Measurements from ENCODE around the gene MBLAC1.

Gene MBLAC1

DNA sequence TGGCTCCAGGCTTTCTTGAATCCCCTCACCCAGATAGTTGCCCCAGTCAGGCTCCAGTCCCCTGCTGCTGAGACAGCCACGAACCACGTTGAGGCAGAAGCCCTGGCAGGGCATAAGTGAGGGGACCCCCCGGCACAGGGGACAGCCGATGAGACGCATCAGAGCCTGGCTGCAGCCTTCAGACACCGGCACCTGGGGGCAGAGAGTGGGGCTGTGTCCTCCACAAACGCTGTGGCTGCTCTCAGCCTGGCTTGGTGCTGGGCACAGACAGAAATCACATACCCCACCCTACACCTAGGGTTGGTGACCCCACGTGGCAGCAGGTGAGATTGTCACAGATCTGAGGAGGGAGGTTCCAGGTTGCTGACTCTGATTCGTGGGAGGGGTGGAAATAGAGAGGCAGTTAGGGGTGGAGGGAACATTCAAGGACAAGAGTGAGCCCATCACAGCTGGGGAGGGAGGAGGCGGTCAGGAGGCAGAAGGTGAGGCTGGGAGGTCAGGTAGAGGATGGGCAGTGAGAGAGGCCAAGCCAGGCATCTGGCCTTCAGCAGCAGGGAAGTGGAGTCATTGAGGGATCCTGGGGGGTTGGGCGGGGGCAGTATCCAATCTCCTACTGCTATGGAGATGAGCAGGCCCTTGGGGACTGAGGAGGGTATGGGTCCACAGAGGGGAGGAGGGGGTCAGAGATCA is 47.2 kb downstream of the MBLAC1 start:
- DNase-seq (ENCODE audit: low read depth) = no peak

DNA sequence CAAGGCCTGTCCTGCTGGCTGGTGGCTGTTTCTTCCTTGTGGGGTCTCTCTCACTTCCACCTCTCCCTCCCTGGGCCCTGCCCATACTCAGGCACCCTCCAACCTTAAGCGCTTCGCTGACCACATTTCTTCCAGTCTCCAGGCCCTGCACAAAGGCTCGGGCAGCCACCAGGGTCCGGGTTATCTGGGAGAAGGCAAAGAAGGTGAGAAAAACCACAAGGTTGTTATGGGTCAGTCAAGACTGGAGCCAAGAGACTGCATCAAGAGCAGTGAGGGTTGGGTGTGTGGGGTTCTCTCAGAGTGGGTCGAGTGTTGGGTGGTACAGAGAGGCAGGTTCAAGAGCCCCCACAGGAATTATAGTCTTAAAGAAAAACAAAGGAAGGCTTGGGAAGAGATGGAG is 47.8 kb downstream of the MBLAC1 start:
- no peak for DNase-seq (ENCODE audit: low read depth)

DNA sequence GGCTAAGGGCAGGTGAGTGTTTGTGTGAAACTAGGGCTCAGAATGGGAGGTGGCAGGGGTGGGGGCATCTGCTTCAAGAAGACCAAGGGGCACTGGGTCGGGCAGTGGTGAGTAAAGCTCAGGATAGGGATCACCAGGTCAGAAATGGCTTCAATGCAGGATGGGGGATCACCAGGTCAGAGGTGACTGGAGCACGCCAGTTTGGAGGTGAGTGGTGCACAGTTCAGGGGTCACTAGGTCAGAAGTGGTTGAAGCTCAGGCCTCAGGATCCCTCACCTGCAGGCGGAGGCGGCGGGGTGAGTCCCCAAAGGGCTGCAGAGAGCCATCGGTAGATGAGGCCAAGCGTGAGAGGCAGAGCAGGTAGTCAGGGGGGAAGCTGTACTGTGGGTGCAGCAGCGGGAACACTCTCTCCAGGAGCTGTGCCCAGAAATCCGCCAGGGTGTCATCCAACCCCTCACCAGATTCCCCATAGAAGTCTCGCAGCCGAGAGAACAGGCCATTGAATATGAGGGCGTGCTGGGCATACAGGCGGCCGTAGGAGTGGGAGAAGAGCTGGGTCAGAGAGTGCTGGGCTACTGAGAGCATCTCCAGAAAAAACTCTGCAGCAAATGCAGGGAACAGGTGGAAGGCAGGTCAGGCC is 48.6 kb downstream of the MBLAC1 start:
- DNase-seq (ENCODE audit: low read depth) = no peak

DNA sequence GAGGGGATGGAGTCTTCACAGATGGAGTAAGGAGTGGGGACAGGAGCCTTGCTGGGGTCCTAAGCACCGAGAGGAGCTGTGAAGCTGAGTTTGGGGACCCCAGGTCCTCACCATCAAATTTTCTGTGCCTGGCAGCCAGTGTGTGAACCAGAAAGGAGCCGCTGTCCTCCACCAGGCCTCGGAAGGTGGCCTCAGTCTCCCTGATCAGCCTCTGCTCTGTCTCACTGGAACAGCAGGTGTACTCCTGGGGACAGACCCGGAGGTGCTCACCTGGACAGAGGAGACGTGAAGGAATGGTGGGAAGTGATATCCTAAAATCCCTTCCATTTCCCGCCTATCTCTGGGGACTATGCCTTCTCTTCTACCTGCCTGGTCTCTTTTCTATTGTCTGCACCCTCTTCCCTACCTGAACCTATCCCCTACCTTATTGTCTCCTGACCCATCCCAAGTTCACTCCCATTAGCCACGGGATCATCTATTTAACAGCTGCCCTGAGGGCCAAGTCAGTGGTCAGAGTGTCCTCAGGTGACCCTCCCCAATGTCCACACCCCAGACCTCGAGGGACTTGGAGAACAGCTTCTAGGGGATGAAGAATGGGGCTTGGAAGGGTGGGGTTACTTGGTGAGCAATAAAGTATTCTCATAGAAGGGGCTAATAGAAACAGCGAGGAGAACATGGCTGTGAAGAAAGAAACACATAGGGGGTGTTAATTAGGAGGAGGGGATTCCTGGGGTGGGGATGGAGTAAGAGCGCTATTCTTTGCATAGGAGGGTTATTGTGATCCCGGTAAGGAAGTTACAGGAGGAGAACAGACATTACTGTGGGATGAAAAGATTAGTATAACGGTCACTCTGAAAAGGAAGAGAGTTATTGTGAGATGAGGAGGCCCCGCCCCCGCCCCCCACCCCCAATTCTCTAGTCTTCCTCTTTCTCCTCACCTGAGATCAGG is 49.6 kb downstream of the MBLAC1 start:
- no peak for DNase-seq (ENCODE audit: low read depth)

DNA sequence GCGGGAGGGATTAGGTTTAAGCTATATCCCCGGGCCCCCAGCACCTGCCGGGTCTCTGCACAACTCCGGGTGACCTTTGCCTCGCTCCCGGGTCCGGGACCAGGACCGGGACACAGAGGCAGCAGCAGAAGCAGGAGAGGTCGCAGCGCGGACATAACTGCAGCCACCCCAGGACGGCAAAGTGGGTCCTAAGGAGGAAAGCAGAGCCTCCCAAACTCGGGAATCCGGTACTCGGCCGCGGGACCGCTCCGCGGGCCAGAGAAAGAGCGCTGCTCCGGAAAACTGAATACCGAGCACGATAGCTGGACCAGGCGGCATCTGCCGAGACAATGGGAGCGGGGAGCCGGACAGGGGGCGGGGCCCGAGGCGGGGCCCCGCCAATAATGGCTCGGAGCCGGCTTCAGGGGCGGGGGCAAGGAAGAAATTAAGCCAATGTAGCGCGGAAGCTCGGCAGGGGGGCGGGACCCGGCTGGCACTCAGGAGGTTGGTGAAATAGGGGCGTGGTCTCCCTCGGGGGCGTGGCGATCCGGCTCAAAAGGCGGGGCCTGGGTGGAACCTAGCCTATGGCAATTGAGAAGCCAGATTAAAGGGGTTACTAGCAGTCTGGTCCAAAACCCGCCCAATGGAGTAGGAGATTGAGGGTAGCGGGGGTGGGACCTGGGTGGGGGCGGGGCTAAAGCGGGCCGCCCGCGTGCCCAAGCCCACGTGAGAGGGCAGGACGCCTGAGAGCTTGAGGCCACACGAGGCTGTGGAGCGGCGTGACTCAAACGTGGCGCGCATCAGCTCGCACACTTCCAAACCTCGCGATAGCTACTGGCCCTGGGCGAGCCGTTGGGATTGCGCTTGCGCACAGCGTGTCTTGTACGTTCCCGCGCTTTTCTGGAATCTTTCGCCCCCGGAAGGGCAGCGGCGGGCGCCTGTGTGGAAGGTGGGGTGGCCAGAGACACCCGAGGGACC is 50.6 kb downstream of the MBLAC1 start, which contains the start of the genes GPC2 and STAG3:
GPC2 (minus strand) TSS at position 337 of the 957 bp plus-strand sequence; CDS start at position 155, 182 bp downstream.
STAG3 (plus strand) TSS at position 874 of the 957 bp plus-strand sequence. CDS start 2,639 bp downstream, outside the sequence.
- DNase-seq (ENCODE audit: low read depth) = peak; percentile 91
